Measurements from ENCODE around the gene GPR3. TPM values are rescaled to one million over a fixed set of nuclear protein-coding genes. Genes with fewer than 3 reads are reported as not detected.
A peak's percentile ranks its signal among the peaks of the same experiment; 100 is the strongest.

The GPR3 gene
- total and polyA plus RNA-seq, 2 of the 13 experiments (the other 11 are each of a cell fraction or from before 2014, with no cell fraction given), result 1.00 to 2.6 TPM

DNA sequence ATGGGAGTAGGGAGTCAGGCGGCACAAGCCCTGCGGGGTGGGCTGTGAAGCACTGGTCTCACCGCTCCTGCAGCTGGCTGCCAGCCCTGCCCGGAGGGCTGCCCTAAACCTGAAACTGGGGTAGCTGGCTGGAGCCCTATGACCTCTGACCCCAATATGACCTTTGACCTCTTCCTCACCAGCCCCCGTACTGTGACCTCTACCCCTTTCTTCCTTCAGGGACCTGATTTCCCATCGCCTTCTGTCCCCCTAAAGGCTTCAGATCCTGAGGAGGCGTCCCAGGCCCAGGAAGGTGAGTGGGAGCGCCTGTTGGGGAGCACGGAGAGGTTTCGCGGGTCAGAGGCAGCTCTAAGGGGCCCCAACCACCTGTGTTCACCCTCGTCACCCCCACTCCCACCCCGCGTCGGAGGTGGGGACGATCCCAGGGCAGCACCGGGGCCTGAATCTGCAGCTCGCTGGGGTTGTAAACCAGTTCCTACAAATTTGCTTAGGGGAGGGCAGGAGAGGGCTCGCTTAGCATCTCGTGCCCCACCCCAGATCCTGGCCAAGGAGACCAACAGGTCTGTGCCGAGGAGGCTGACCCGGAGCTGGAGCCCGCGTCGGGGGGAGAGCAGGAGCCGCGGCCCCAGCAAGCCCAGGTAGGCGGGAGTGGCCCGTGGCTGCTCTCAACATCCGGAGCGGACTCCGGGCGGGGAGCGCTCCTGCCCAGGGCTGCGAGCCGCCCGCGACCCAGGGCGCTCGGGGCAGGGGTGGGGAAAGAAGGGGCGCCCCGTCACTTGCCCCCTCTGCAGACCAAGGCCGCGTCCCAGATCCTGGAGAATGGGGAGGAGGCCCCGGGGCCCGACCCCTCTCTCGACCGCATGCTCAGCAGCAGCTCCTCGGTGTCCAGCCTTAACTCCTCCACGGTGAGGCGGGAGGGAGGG, 43.3 kb upstream of the GPR3 start (continued):
- TF ChIP-seq, protein P1, sequence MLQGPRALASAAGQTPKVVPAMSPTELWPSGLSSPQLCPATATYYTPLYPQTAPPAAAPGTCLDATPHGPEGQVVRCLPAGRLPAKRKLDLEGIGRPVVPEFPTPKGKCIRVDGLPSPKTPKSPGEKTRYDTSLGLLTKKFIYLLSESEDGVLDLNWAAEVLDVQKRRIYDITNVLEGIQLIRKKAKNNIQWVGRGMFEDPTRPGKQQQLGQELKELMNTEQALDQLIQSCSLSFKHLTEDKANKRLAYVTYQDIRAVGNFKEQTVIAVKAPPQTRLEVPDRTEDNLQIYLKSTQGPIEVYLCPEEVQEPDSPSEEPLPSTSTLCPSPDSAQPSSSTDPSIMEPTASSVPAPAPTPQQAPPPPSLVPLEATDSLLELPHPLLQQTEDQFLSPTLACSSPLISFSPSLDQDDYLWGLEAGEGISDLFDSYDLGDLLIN (CRISPR knock-in tag; IDR thresholded peaks at IDR 0.05; ENCODE audit: borderline replicate concordance), result no peak
- 0 out of 2 replicates have a peak, but pooled peaks have one; percentile 39 for TF ChIP-seq ZNF761 (CRISPR knock-in tag; conservative IDR thresholded peaks at IDR 0.05)
- TF ChIP-seq MIXL1 (CRISPR knock-in tag; IDR thresholded peaks at IDR 0.05), result no peak
- TF ChIP-seq, protein P2, sequence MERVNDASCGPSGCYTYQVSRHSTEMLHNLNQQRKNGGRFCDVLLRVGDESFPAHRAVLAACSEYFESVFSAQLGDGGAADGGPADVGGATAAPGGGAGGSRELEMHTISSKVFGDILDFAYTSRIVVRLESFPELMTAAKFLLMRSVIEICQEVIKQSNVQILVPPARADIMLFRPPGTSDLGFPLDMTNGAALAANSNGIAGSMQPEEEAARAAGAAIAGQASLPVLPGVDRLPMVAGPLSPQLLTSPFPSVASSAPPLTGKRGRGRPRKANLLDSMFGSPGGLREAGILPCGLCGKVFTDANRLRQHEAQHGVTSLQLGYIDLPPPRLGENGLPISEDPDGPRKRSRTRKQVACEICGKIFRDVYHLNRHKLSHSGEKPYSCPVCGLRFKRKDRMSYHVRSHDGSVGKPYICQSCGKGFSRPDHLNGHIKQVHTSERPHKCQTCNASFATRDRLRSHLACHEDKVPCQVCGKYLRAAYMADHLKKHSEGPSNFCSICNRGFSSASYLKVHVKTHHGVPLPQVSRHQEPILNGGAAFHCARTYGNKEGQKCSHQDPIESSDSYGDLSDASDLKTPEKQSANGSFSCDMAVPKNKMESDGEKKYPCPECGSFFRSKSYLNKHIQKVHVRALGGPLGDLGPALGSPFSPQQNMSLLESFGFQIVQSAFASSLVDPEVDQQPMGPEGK (CRISPR knock-in tag; IDR thresholded peaks at IDR 0.05), result peak; percentile 89
- TF ChIP-seq ZNF263 (CRISPR knock-in tag; IDR thresholded peaks at IDR 0.05), result peak; percentile 89

DNA sequence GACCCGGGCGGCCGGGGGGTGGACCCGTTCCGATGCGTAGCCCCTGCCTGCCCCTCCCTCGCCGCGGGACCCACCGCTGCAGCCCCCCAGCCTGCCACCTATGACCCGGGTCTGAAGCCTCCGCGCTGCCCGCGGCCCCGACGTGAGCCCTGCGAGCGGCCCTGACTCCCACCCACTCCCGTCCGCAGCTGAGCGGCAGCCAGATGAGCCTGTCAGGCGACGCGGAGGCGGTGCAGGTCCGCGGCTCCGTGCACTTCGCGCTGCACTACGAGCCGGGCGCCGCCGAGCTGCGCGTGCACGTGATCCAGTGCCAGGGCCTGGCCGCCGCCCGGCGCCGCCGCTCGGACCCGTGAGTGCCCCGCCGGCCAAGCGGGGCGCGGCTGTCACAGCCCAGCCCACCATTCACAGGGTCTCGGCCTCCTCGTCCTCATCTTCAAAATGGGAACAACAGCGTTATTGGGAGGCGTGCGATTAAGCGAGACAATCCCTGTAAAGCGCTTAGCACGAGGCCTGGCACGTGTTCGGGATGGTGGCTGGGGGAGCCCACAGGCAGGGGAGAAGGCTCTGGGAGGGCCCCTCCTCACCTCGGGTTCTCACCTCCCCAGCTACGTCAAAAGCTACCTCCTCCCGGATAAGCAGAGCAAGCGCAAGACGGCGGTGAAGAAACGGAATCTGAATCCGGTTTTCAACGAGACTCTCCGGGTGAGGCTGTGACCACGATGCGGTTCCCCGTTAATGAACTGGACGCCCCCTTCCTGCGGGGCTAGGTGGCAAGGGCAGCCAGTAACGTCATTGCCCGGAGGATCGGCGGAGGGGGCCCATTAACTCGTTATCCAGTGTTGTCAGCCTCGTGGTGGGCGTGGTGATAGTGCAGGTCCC, 42.4 kb upstream of the GPR3 start:
- H3K4me1 ChIP-seq (ENCODE audit: insufficient read depth, low read length), result peaks cover 28% of the 10 kb centered on the region
- H3K27me3 ChIP-seq (ENCODE audit: control insufficient read depth in 1 of 2, insufficient read depth in 2 of 2, low read length in 2 of 2), result no peaks in the 10 kb centered on the region
- no peak overlapping the region for H3K4me3 ChIP-seq (replicated peaks in 1 of 3; ENCODE audit: insufficient read depth in 1 of 3, low read depth in 2 of 3, low read length in 3 of 3)
- no peaks in the 10 kb centered on the region for H3K36me3 ChIP-seq (replicated peaks in 1 of 2; ENCODE audit: control insufficient read depth in 1 of 2, insufficient read depth in 2 of 2, low read length in 2 of 2)
- H2AFZ ChIP-seq (ENCODE audit: low read length), result no peak overlapping the region
- FAIRE-seq (no peak), DNase-seq (ENCODE audit: low spot score) (no peak), ATAC-seq (no peak)
- H3K4me2 ChIP-seq (ENCODE audit: low read depth, low read length), result 0 out of 2 replicates have a peak overlapping the region, but pooled peaks have one; percentile 87
- no peaks in the 10 kb centered on the region for H4K20me1 ChIP-seq (ENCODE audit: insufficient read depth, low read length)
- no peak overlapping the region for H3K27ac ChIP-seq (ENCODE audit: extremely low read length, insufficient read depth, low read length)
- no TSS peak for BruUV-seq (replicated peaks)
- no peaks in the 10 kb centered on the region for H3K79me2 ChIP-seq (ENCODE audit: insufficient read depth, low read length)
- 90% methylated on average over 41 of the region's 84 CpGs for WGBS (ENCODE audit: low lambda C conversion rate)
- CTCF ChIA-PET (ENCODE audit: low intra/inter-chr PET ratio, low total read pairs), result no interaction called here
- in situ Hi-C loops (cut with HindIII; ENCODE audit: extremely low pct_ligation_motif_present, low pct_unique_long_range_greater_than_20kb) (no loop called here), intact Hi-C loops (cut with micrococcal nuclease; ENCODE audit: unreplicated experiment) (loop anchor here (1.0 kb wide), 1 partner anchor 9 kb away; no protein-coding TSS in a partner anchor)
- no peaks in the 10 kb centered on the region for H3K9me3 ChIP-seq (ENCODE audit: low read length)
- no peak overlapping the region for H3K9ac ChIP-seq (ENCODE audit: insufficient read depth, low read depth, low read length)
- POLR2A ChIA-PET, result interaction anchor here (1.5 to 4.8 kb wide), 3 partner anchors 8 to 257 kb away, joined by 3 to 36 read pairs (median 6); partner anchors contain the start of genes MAP3K6 and SYTL1
- TF ChIP-seq, protein P3, sequence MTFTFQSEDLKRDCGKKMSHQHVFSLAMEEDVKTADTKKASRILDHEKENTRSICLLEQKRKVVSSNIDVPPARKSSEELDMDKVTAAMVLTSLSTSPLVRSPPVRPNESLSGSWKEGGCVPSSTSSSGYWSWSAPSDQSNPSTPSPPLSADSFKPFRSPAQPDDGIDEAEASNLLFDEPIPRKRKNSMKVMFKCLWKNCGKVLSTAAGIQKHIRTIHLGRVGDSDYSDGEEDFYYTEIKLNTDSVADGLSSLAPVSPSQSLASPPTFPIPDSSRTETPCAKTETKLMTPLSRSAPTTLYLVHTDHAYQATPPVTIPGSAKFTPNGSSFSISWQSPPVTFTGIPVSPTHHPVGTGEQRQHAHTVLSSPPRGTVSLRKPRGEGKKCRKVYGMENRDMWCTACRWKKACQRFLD (CRISPR knock-in tag; IDR thresholded peaks at IDR 0.05; ENCODE audit: borderline replicate concordance), result no peak
- TF ChIP-seq, protein P4, sequence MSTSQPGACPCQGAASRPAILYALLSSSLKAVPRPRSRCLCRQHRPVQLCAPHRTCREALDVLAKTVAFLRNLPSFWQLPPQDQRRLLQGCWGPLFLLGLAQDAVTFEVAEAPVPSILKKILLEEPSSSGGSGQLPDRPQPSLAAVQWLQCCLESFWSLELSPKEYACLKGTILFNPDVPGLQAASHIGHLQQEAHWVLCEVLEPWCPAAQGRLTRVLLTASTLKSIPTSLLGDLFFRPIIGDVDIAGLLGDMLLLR (CRISPR knock-in tag; IDR thresholded peaks at IDR 0.05), result no peak
- no peak for TF ChIP-seq ZNF3 (CRISPR knock-in tag; IDR thresholded peaks at IDR 0.05)
- no peak for TF ChIP-seq GTF3A (CRISPR knock-in tag; conservative IDR thresholded peaks at IDR 0.05)
- no peak for TF ChIP-seq SCMH1 (CRISPR knock-in tag; IDR thresholded peaks at IDR 0.05; ENCODE audit: borderline replicate concordance)
- no peak for TF ChIP-seq KAT8 (CRISPR knock-in tag; IDR thresholded peaks at IDR 0.05)
- no peak for TF ChIP-seq CHD4 (IDR thresholded peaks at IDR 0.05; ENCODE audit: borderline replicate concordance, low read length)
- TF ChIP-seq NCOA1 (CRISPR knock-in tag; IDR thresholded peaks at IDR 0.05), result no peak
- TF ChIP-seq MXD4 (CRISPR knock-in tag; IDR thresholded peaks at IDR 0.05), result no peak
- no peak for TF ChIP-seq ZSCAN22 (CRISPR knock-in tag; IDR thresholded peaks at IDR 0.05)
